HCT116 (cell line): ENCODE measurements around the gene TGM6.

Source experiments
- CTCF ChIP-seq, 3 experiments: fragments of 200-600 bp in 1 of 3; sonication (generic) in 1 of 3; IDR thresholded peaks in 2 of 3; conservative IDR thresholded peaks in 1 of 3; 2 replicates each; pipeline ENCODE4 v1.5.1; 2012 to 2017; ENCODE audit warnings: low read depth in 2 of 3, low read length in 2 of 3, antibody characterized with exemption in 1 of 3, borderline replicate concordance in 1 of 3, control low read depth in 1 of 3, mild to moderate bottlenecking in 1 of 3, mixed read lengths in 1 of 3, mixed run types in 1 of 3, moderate library complexity in 1 of 3; ENCODE audit not compliant: insufficient read depth in 1 of 3
- EGR1 ChIP-seq: IDR thresholded peaks from 2 replicates; pipeline ENCODE4 v1.6.1; 2012; ENCODE audit warnings: low read depth
- JUND ChIP-seq: IDR thresholded peaks from 2 replicates; pipeline ENCODE4 v1.6.1; 2012
- POLR2A ChIP-seq: IDR thresholded peaks from 2 replicates; pipeline ENCODE4 v1.7.0; 2011; ENCODE audit warnings: borderline replicate concordance; ENCODE audit not compliant: insufficient read depth, insufficient read length; ENCODE audit errors: extremely low read depth
- YY1 ChIP-seq: IDR thresholded peaks from 2 replicates; pipeline ENCODE4 v1.6.1; 2011; ENCODE audit warnings: low read length, low read depth, moderate library complexity, mild to moderate bottlenecking; ENCODE audit not compliant: insufficient replicate concordance; ENCODE audit errors: extremely low read depth
- ZFX ChIP-seq: fragments of 450-650 bp; IDR thresholded peaks from 2 replicates; pipeline ENCODE4 v1.6.1; 2017

GRCh38 chr20:2463616-2464365 is 83.1 kb downstream of the TGM6 start:
- no peak for TF ChIP-seq JUND
- TF ChIP-seq EGR1 = no peak
- TF ChIP-seq POLR2A = no peak
- TF ChIP-seq ZFX = no peak
- TF ChIP-seq YY1 = no peak
- no peak for TF ChIP-seq CTCF (IDR thresholded peaks at IDR 0.05 in 2 of 3, conservative IDR thresholded peaks at IDR 0.05 in 1 of 3; ENCODE audit: borderline replicate concordance in 1 of 3, insufficient read depth in 1 of 3, low read depth in 2 of 3, low read length in 2 of 3)
